H1 (cell line): ENCODE data around the gene RND2. TPM values are rescaled to one million over a fixed set of nuclear protein-coding genes. Genes with fewer than 3 reads are reported as not detected.

ENCODE experiments used
- EGR1 ChIP-seq: IDR thresholded peaks from 2 replicates; pipeline ENCODE4 v1.6.1; 2011; ENCODE audit warnings: low read depth, low read length, borderline replicate concordance
- EP300 ChIP-seq, 2 experiments: IDR thresholded peaks; 1 replicate in 1 of 2; 2 replicates in 1 of 2; pipeline ENCODE4 v1.6.1; 2011 to 2012; ENCODE audit warnings: low read depth in 2 of 2, low read length in 2 of 2, mild to moderate bottlenecking in 2 of 2, borderline replicate concordance in 1 of 2, inconsistent platforms in 1 of 2, moderate library complexity in 1 of 2
- HDAC2 ChIP-seq, 2 experiments: fragments of 300-600 bp in 1 of 2; sonication (generic) in 1 of 2; IDR thresholded peaks; 2 replicates each; pipeline ENCODE4 v1.6.1; 2011 to 2012; ENCODE audit warnings: low read depth in 2 of 2, low read length in 2 of 2, mild to moderate bottlenecking in 2 of 2, moderate library complexity in 2 of 2, borderline replicate concordance in 1 of 2, inconsistent platforms in 1 of 2
- JUND ChIP-seq: IDR thresholded peaks from 2 replicates; pipeline ENCODE4 v1.6.1; 2011; ENCODE audit warnings: mild to moderate bottlenecking, improper control_type of control experiment, low read length
- MAFK ChIP-seq: IDR thresholded peaks from 2 replicates; pipeline ENCODE4 v1.6.1; 2012; ENCODE audit warnings: low read depth, mild to moderate bottlenecking, improper control_type of control experiment, low read length
- SRF ChIP-seq: IDR thresholded peaks from 2 replicates; pipeline ENCODE4 v1.6.1; 2011; ENCODE audit warnings: mild to moderate bottlenecking, low read depth, low read length, moderate library complexity
- SUZ12 ChIP-seq: fragments of 200-600 bp; sonication (generic); IDR thresholded peaks from 2 replicates; pipeline ENCODE4 v1.6.1; 2012; ENCODE audit warnings: mild to moderate bottlenecking, inconsistent platforms, low read length, moderate library complexity, mixed read lengths
- TAF7 ChIP-seq: optimal IDR thresholded peaks from 2 replicates; pipeline ENCODE3; 2011; ENCODE audit warnings: low read depth, mild to moderate bottlenecking, inconsistent platforms, low read length, moderate library complexity, borderline replicate concordance
- polyA plus RNA-seq, 7 experiments: library from polyadenylated mRNA; depleted of rRNA in 3 of 7; stranded (reverse) in 5 of 7; unstranded in 2 of 7; fragments of >200 nt in 5 of 7; fragments of 200-250 nt in 2 of 7; gene quantifications; 1 replicate in 5 of 7; 2 replicates in 1 of 7; 4 replicates in 1 of 7; pipeline versions ENCODE4 v1.2.1 to v1.2.3, GENCODE V29; 2011 to 2013; ENCODE audit warnings: missing spikeins in 2 of 7, mixed read lengths in 2 of 7
- total RNA-seq: library from RNA; stranded (reverse); fragmentation: NEBNext Ultra II Directional; extraction: Animal tissue kit (Norgen Biotek cat#: 25700); gene quantifications from 2 replicates; pipeline ENCODE4 v1.2.1, GENCODE V29; 2021
- TF ChIP-seq, protein P1 (sequence below): IDR thresholded peaks from 2 replicates; pipeline ENCODE4 v1.6.1; 2012; ENCODE audit warnings: inconsistent platforms

Gene RND2
- total and polyA plus RNA-seq, 2 of the 8 experiments (the other 6 are each of a cell fraction or from before 2014, with no cell fraction given), result 51.3 to 61.4 TPM

DNA sequence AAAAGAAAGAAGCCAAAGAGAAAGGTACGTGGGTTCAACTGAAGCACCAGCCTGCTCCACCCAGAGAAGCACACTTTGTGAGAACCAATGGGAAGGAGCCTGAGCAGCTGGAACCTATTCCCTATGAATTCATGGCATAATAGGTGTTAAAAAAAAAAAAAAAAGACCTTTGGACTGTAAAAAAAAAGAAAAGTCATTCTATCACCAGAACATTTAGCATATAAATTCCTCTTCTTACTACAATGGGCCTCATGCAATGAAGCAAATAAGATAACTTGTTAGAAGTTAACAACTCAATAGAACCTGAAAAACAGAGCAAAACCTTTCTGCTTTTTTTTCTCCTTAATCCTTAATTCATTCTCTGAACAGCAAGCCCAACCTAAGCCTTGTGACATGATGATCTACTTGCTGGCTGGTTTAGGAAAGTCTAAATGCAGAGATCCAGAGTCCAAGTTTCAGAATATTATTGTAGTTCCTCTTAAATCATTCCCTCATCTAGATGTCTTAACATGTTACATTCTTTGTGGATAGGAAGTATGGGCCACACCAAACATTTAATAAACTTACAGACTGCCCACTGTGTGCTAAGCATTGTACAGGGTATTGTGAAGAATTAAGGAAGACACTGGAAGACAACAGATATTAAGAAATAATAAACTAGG is 54.7 kb downstream of the RND2 start (continued):
- no peak for TF ChIP-seq HDAC2 (IDR thresholded peaks at IDR 0.05; ENCODE audit: borderline replicate concordance in 1 of 2, low read depth in 2 of 2, low read length in 2 of 2)
- TF ChIP-seq EP300 (IDR thresholded peaks at IDR 0.05; ENCODE audit: borderline replicate concordance in 1 of 2, low read depth in 2 of 2, low read length in 2 of 2), result no peak
- no peak for TF ChIP-seq MAFK
- no peak for TF ChIP-seq JUND
- no peak for TF ChIP-seq TAF7
- no peak for TF ChIP-seq EGR1
- TF ChIP-seq SUZ12, result no peak
- TF ChIP-seq, protein P1, sequence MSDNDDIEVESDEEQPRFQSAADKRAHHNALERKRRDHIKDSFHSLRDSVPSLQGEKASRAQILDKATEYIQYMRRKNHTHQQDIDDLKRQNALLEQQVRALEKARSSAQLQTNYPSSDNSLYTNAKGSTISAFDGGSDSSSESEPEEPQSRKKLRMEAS, result no peak
- no peak for TF ChIP-seq SRF

Other genes with a start within 250 kb of the RND2 start
- gene WNK4, start 244.6 kb upstream of the RND2 start, total RNA-seq, result 1.2 and 1.7 TPM in 2 replicates
- 0.21 and 0.86 TPM in 2 replicates for gene WNK4, start 244.6 kb upstream of the RND2 start, polyA plus RNA-seq (2011; rRNA removed)
- gene COA3, start 226.5 kb upstream of the RND2 start, total RNA-seq, result 68.4 and 71.2 TPM in 2 replicates
- gene COA3, start 226.5 kb upstream of the RND2 start, polyA plus RNA-seq (2011; rRNA removed), result 137 and 143 TPM in 2 replicates
- not detected in 2 replicates for gene CNTD1, start 226.4 kb upstream of the RND2 start, total RNA-seq
- gene CNTD1, start 226.4 kb upstream of the RND2 start, polyA plus RNA-seq (2011; rRNA removed), result 0.08 TPM in 1 of 2 replicates, not detected in the other
- gene BECN1, start 200.9 kb upstream of the RND2 start, total RNA-seq, result 55.4 and 64.2 TPM in 2 replicates
- gene BECN1, start 200.9 kb upstream of the RND2 start, polyA plus RNA-seq (2011; rRNA removed), result 31.5 and 38.8 TPM in 2 replicates
- 223 and 224 TPM in 2 replicates for gene PSME3, start 191.8 kb upstream of the RND2 start, total RNA-seq
- gene PSME3, start 191.8 kb upstream of the RND2 start, polyA plus RNA-seq (2011; rRNA removed), result 109 and 149 TPM in 2 replicates
- gene AOC2, start 180.7 kb upstream of the RND2 start, total RNA-seq, result 4.0 and 4.2 TPM in 2 replicates
- 4.7 and 7.2 TPM in 2 replicates for gene AOC2, start 180.7 kb upstream of the RND2 start, polyA plus RNA-seq (2011; rRNA removed)
- 2.1 and 2.7 TPM in 2 replicates for gene AOC3, start 174.0 kb upstream of the RND2 start, total RNA-seq
- 2.5 and 4.1 TPM in 2 replicates for gene AOC3, start 174.0 kb upstream of the RND2 start, polyA plus RNA-seq (2011; rRNA removed)
- gene G6PC1, start 124.4 kb upstream of the RND2 start, total RNA-seq, result not detected in 2 replicates
- 0.02 TPM in 1 of 2 replicates, not detected in the other for gene G6PC1, start 124.4 kb upstream of the RND2 start, polyA plus RNA-seq (2011; rRNA removed)
- gene AARSD1, start 60.8 kb upstream of the RND2 start, total RNA-seq, result 45.0 and 51.5 TPM in 2 replicates
- 43.8 and 58.8 TPM in 2 replicates for gene AARSD1, start 60.8 kb upstream of the RND2 start, polyA plus RNA-seq (2011; rRNA removed)
- gene PTGES3L, start 45.2 kb upstream of the RND2 start, total RNA-seq, result 2.2 and 3.0 TPM in 2 replicates
- 2.6 and 3.6 TPM in 2 replicates for gene PTGES3L, start 45.2 kb upstream of the RND2 start, polyA plus RNA-seq (2011; rRNA removed)
- 10.7 and 11.9 TPM in 2 replicates for gene RUNDC1, start 44.7 kb upstream of the RND2 start, total RNA-seq
- gene RUNDC1, start 44.7 kb upstream of the RND2 start, polyA plus RNA-seq (2011; rRNA removed), result 7.9 and 9.4 TPM in 2 replicates
- gene RPL27, start 26.8 kb upstream of the RND2 start, total RNA-seq, result 1,415 and 1,425 TPM in 2 replicates
- 3,779 and 3,900 TPM in 2 replicates for gene RPL27, start 26.8 kb upstream of the RND2 start, polyA plus RNA-seq (2011; rRNA removed)
- 2.0 and 2.5 TPM in 2 replicates for gene IFI35, start 18.4 kb upstream of the RND2 start, total RNA-seq
- gene IFI35, start 18.4 kb upstream of the RND2 start, polyA plus RNA-seq (2011; rRNA removed), result 4.7 and 4.9 TPM in 2 replicates
- gene VAT1, start 2.8 kb upstream of the RND2 start, total RNA-seq, result 281 and 295 TPM in 2 replicates
- 200 and 269 TPM in 2 replicates for gene VAT1, start 2.8 kb upstream of the RND2 start, polyA plus RNA-seq (2011; rRNA removed)
- 39.2 and 40.3 TPM in 2 replicates for gene BRCA1, start 100.1 kb downstream of the RND2 start, total RNA-seq
- gene BRCA1, start 100.1 kb downstream of the RND2 start, polyA plus RNA-seq (2011; rRNA removed), result 30.7 and 34.5 TPM in 2 replicates
- 34.8 and 36.0 TPM in 2 replicates for gene NBR1, start 146.0 kb downstream of the RND2 start, total RNA-seq
- 12.4 and 13.5 TPM in 2 replicates for gene NBR1, start 146.0 kb downstream of the RND2 start, polyA plus RNA-seq (2011; rRNA removed)
- 4.1 and 5.4 TPM in 2 replicates for gene TMEM106A, start 186.6 kb downstream of the RND2 start, total RNA-seq
- 3.2 and 3.4 TPM in 2 replicates for gene TMEM106A, start 186.6 kb downstream of the RND2 start, polyA plus RNA-seq (2011; rRNA removed)
- not detected in 2 replicates for gene CCDC200, start 203.4 kb downstream of the RND2 start, total RNA-seq
- 0.11 TPM in 1 of 2 replicates, not detected in the other for gene CCDC200, start 203.4 kb downstream of the RND2 start, polyA plus RNA-seq (2011; rRNA removed)
- gene RNU2-1, start 208.7 kb downstream of the RND2 start, total RNA-seq, result 2,508 and 2,656 TPM in 2 replicates
- gene RNU2-1, start 208.7 kb downstream of the RND2 start, polyA plus RNA-seq (2011; rRNA removed), result not detected in 2 replicates